Stimulated activated CD4-positive, alpha-beta T cell treated with anti-CD3 and anti-CD28 coated beads, Interleukin-4, amount 100 ng/mL, for 4 hours (primary cell): ENCODE results near the gene BRSK1.

Source experiments
- DNase-seq, 2 experiments: peaks; one replicate each; pipeline ENCODE4 v3.0.0-alpha.2; 2020

The BRSK1 gene

DNA sequence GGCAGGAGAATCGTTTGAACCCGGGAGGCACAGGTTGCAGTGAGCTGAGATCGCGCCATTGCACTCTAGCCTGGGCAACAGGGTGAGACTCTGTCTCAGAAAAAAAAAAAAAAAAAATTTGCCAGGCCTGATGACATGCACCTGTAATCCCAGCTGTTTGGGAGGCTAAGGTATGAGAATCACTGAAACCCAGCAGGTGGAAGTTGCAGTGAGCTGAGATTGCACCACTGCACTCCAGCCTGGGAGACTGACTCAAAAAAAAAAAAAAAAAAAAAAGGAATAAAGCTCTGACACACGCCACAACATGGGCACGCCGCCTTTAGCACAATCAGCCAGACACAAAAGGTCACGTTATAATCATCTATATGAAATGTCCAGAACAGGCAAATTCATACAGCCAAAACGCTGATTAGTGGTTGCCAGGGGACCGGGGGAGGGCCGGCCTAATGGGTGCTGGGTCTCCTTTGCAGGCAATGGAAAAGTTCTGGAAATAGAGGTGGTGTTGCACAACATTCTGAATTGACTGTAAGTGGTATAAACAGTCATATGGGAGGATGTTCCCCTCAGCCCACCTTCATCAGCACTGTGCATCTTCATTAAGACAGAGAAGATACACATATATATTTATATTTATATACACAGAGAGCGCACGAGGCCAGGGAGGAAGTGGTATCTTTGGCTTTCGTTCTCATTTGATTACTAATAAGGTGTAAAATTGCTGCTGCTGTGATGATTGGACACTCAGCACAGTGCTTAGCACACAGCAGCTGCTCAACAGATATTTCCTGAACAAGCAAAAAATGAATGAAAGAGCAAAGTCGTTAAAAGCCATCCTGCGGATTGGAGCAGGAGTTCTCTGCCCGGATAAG, 7.7 kb upstream of the BRSK1 start:
- DNase-seq: no peak

GRCh38 chr19:55276720-55277430, 6.9 kb upstream of the BRSK1 start:
- no peak for DNase-seq

GRCh38 chr19:55277494-55277893, 6.3 kb upstream of the BRSK1 start:
- DNase-seq: no peak

GRCh38 chr19:55278391-55279135, 5.2 kb upstream of the BRSK1 start:
- DNase-seq: no peak

DNA sequence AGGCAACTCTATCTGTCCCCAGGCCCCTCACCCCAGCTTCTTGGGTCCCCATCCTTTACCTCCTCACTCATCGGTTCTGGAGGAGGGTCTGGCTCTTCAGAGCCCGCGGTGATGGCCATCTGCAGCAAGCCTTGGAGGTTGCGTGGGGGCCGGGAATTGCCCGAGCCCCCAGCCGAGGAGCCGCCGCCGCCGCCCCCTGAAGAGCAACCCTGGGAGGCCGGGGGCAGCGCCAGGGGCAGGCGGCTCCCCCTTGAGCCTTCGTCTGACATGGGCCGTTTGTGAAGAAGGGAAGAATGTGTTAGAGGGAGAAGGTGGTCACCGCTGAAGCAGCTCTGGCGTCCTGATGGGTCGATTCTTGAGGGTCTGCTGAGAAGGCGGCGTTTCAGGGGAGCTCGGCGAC, 4.5 kb upstream of the BRSK1 start:
- DNase-seq: no peak

- peak; percentile 93 to 94 for DNase-seq
These were observed 3.8 kb upstream of the BRSK1 start, which contains the start of gene HSPBP1 for GRCh38 chr19:55279770-55280643. TSS of gene HSPBP1 (minus strand) at chr19:55280110. CDS start at chr19:55279608, 502 bp downstream.

DNA sequence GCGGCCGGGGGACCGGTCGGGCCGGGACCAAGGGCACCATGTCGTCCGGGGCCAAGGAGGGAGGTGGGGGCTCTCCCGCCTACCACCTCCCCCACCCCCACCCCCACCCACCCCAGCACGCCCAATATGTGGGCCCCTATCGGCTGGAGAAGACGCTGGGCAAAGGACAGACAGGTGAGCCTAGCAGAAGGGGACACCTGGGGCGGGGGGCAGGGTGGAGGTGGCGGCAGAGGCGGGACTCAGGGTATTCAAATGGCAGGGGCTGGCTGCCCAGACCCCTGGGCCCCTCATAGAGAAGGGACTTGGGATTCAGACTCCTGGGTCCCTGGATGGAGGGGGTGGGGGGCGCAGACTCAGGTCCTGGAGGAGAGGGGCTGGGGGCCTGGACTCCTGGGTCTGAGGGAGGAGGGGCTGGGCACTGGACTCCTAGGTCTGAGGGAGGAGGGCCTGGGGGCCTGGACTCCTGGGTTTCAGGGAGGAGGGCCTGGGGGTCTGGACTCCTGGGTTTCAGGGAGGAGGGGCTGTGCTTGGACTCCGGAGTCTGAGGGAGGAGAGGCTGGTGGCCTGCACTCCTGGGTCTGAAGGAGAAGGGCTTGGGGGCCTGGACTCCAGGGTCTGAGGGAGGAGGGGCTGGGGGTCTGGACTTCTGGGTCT, 735 bp downstream of the BRSK1 start:
- no peak for DNase-seq

DNA sequence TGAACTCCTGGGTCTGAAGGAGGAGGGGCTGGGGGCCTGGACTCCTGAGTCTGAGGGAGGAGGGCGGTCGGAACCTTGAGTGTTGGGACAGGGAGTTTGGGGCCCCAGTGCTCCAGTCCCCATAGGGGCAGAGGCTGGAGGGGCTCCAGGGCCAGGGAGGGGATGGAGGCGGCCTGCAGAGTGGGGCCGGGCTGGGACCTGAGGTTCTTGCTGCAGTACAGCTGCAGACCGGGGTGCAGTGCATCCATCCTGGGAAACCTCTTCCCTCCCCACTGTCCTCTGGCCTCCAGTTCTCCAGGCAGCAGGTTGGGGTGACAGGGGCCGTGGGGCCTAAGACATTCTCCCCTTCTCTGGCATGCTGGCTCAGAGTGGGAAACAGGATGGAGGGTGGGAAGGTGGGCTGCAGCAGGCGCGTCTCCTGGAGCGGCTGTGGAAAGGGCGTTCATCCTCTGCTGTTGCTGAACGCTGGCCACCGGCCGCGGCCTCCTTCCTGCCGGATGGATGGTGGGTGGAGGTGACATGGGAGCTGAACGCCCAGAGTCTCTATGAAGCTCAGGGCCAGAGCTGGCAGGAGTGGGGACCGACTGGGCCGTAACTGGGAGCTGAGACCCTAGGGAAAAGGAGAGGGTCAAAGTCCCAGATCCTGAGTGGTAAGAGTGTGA, 1.6 kb downstream of the BRSK1 start:
- no peak for DNase-seq

- no peak for DNase-seq
These were observed 3.7 kb downstream of the BRSK1 start for GRCh38 chr19:55287361-55288079.

DNA sequence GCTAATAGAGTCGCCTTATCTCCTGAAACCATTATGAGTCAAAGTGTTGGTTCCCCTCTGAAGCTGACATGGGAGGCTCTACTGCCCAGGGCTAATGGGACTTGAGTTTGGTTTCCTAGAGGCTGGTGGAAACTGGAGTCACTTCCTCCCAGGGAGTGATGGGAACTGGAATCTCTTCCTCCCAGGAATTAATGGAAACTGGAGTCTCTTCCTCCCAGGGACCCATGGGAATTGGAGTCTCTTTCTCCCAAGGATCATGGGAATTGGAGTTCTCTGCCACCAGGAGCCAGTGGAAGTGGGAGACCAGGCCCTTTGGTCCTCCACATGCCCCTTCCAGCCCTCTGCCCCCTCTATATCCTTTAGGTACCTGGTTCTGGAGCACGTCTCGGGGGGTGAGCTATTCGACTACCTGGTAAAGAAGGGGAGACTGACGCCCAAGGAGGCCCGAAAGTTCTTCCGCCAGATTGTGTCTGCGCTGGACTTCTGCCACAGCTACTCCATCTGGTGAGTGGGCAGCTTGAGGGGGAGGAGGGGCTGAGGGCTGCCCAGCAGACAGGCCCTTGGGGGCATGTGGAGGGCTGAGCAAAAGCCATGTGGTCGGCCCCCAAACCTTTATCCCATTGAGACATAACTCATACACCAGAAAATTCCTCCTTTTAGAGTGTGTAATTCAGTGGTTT, 5.5 kb downstream of the BRSK1 start:
- no peak for DNase-seq

DNA sequence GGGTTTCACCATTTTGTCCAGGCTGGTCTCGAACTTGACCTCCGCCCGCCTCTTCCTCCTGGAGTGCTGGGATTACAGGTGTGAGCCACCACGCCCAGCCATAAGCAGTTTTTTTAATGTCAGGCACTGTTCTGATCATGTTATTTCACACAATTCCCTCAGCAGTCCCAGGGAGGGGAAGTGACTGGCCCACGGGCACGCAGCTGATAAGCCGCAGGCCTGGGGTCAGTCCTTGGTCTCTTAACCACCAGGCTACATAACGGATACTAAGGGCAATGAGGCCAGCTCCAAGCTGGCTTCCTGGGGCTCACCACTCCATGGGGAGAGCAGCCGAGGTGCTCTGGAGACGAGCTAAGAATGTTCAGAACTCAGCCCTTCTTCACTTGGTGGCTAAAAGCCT, 13.5 kb downstream of the BRSK1 start:
- no peak for DNase-seq

DNA sequence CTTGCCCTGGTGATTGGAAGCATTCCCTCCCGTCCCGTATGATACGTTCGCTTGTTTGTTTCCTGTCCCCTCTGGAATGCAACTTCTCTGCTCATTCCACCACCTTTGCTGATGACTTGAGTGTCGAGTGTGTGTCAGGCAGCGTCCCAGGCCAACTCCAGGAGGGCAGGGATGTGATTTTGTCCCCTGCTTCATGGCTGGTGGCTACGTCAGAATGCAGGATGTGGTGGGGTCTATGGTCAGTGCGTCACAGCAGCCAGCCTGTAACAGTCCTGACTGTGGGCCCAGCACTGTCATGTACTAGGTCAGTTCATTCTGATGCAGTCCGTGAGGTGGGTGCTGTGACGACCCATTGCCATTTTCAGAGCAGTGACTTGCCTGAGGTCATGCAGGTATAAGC, 16.2 kb downstream of the BRSK1 start:
- DNase-seq: no peak

GRCh38 chr19:55300886-55301458, 17.2 kb downstream of the BRSK1 start:
- no peak for DNase-seq

- DNase-seq: peak; percentile 89 to 98
These were observed 17.9 kb downstream of the BRSK1 start for GRCh38 chr19:55301459-55302317.

DNA sequence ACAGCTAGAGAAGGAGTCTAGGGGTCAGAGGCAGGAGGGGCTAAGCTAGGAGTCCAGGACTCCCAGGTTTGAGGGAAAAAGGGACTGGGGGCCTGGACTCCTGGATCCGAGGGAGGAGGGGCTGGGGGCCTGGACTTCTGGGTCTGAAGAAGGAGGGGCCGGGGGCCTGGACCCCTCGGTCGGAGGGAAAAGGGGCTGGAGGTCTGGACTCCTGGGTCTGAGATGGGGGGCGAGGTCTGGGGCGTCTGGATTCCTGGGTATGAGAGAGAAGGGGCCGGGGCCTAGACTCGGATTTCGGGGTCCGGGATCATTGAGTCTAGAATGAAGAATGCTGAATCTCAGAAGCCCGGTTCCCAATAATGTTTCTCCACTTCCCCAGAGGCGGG, 18.5 kb downstream of the BRSK1 start:
- DNase-seq: no peak

- DNase-seq: no peak
These were observed 19.7 kb downstream of the BRSK1 start for GRCh38 chr19:55303477-55303876.

DNA sequence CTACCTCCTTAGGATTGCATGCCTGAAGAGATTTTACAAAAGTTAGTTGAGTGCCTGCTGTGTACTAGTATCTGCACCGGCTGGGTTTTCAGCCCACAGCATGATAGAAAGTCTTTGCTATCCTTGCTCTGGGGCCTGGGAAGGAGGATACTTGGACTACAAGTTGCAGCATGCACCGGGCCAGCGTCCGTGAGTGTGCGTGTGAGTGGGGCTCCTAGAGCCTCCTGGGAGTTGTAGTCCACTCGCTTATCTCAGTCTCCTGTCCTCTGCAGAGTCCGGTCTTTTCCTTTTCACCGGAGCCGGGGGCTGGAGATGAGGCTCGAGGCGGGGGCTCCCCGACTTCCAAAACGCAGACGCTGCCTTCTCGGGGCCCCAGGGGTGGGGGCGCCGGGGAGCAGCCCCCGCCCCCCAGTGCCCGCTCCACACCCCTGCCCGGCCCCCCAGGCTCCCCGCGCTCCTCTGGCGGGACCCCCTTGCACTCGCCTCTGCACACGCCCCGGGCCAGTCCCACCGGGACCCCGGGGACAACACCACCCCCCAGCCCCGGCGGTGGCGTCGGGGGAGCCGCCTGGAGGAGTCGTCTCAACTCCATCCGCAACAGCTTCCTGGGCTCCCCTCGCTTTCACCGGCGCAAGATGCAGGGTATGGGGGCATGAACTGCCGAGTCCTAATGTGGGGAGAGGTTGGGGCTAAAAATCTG, 20.6 kb downstream of the BRSK1 start:
- no peak for DNase-seq

- DNase-seq: no peak
These were observed 21.2 kb downstream of the BRSK1 start for GRCh38 chr19:55304980-55305379.
